DND-41 (cell line): Measurements from ENCODE around the gene PIAS3.

Source experiments
- ATAC-seq: fragments of 200-7000 bp; cut with Tn5 transposase; 3 replicates; pipeline ENCODE4 v1.9.1; 2021; ENCODE audit warnings: low read depth; ENCODE audit not compliant: insufficient read depth
- DNase-seq: peaks from one replicate; pipeline ENCODE4 v3.0.0-alpha.2; 2020
- H2AFZ ChIP-seq: 2 replicates; pipeline ENCODE4 v1.6.0; 2012; ENCODE audit warnings: low read depth, low read length
- H3K27ac ChIP-seq: 2 replicates; pipeline ENCODE4 v1.5.1; 2012; ENCODE audit warnings: low read length, inconsistent platforms
- H3K27me3 ChIP-seq: fragments of 200-600 bp; sonication (generic); 2 replicates; pipeline ENCODE4 v1.6.0; 2012; ENCODE audit warnings: low read length, mild to moderate bottlenecking, inconsistent platforms; ENCODE audit not compliant: insufficient read depth, poor library complexity
- H3K36me3 ChIP-seq: 2 replicates; pipeline ENCODE4 v1.5.1; 2012; ENCODE audit warnings: low read length, inconsistent platforms; ENCODE audit not compliant: insufficient read depth
- H3K4me1 ChIP-seq: 2 replicates; pipeline ENCODE4 v1.5.1; 2012; ENCODE audit warnings: mild to moderate bottlenecking, low read length; ENCODE audit not compliant: insufficient read depth
- H3K4me2 ChIP-seq: 2 replicates; pipeline ENCODE4 v1.6.0; 2012; ENCODE audit warnings: mild to moderate bottlenecking, moderate library complexity, low read length, inconsistent platforms; ENCODE audit not compliant: insufficient read depth
- H3K4me3 ChIP-seq, 2 experiments: fragments of 200-600 bp in 1 of 2; shearing (Covaris generic) in 1 of 2; 2 replicates each; pipeline ENCODE4 v1.5.1; 2012 to 2016; ENCODE audit warnings: inconsistent platforms in 2 of 2, low read length in 2 of 2, mild to moderate bottlenecking in 2 of 2, low read depth in 1 of 2, moderate library complexity in 1 of 2
- H3K79me2 ChIP-seq: 2 replicates; pipeline ENCODE4 v1.6.0; 2012; ENCODE audit warnings: low read length, inconsistent platforms; ENCODE audit not compliant: insufficient read depth
- H3K9ac ChIP-seq: 2 replicates; pipeline ENCODE4 v1.6.0; 2012; ENCODE audit warnings: low read depth, mild to moderate bottlenecking, inconsistent platforms, low read length, moderate library complexity
- H3K9me3 ChIP-seq: 2 replicates; pipeline ENCODE4 v1.5.1; 2012; ENCODE audit warnings: low read length, moderate library complexity, mild to moderate bottlenecking, inconsistent platforms; ENCODE audit not compliant: insufficient read depth, severe bottlenecking
- H4K20me1 ChIP-seq: 2 replicates; pipeline ENCODE4 v1.6.0; 2012; ENCODE audit warnings: low read length; ENCODE audit not compliant: insufficient read depth
- EZH2 ChIP-seq: IDR thresholded peaks from 3 replicates; pipeline ENCODE4 v1.6.1; 2012; ENCODE audit warnings: borderline replicate concordance, low read depth, mild to moderate bottlenecking, moderate library complexity, low read length, inconsistent platforms; ENCODE audit not compliant: severe bottlenecking
- TF ChIP-seq, protein P1 (sequence below): IDR thresholded peaks from 2 replicates; pipeline ENCODE4 v1.5.1; 2012; ENCODE audit warnings: borderline replicate concordance, low read length, moderate library complexity, mild to moderate bottlenecking; ENCODE audit not compliant: poor library complexity, severe bottlenecking; ENCODE audit errors: extremely low read depth

Gene PIAS3

DNA sequence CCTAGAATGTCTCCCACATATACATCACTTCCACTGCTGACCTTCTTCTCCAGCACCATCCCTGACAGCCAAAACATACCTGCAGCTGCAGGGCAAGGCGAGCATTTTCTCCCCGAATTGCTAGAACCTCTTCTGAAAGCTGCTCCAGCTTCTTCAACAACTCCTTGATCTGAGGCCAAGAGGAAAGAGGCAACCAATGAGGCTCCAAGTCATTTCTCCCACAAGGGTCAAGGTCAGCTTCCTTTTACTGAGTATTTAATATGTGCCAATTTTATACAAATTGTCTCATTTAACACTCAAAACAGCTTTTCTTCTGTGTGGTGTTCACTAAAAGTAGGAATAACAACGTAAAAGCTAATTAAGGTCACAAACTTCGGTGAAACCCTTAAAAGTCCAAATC is 9.4 kb upstream of the PIAS3 start:
- Histone ChIP-seq H2AFZ (no peak overlapping the region), H3K36me3 (no peaks in the 10 kb centered on the region), H3K27ac (no peak overlapping the region), H3K4me1 (no peaks in the 10 kb centered on the region), H4K20me1 (no peaks in the 10 kb centered on the region), H3K4me2 (no peak overlapping the region), H3K27me3 (peaks cover 33% of the 10 kb centered on the region), H3K79me2 (no peaks in the 10 kb centered on the region), H3K9me3 (no peaks in the 10 kb centered on the region), H3K4me3 (no peak overlapping the region), H3K9ac (no peak overlapping the region)
- no peak for DNase-seq
- ATAC-seq, result no peak
- TF ChIP-seq, protein P1, sequence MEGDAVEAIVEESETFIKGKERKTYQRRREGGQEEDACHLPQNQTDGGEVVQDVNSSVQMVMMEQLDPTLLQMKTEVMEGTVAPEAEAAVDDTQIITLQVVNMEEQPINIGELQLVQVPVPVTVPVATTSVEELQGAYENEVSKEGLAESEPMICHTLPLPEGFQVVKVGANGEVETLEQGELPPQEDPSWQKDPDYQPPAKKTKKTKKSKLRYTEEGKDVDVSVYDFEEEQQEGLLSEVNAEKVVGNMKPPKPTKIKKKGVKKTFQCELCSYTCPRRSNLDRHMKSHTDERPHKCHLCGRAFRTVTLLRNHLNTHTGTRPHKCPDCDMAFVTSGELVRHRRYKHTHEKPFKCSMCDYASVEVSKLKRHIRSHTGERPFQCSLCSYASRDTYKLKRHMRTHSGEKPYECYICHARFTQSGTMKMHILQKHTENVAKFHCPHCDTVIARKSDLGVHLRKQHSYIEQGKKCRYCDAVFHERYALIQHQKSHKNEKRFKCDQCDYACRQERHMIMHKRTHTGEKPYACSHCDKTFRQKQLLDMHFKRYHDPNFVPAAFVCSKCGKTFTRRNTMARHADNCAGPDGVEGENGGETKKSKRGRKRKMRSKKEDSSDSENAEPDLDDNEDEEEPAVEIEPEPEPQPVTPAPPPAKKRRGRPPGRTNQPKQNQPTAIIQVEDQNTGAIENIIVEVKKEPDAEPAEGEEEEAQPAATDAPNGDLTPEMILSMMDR, result no peak
- TF ChIP-seq EZH2, result no peak

DNA sequence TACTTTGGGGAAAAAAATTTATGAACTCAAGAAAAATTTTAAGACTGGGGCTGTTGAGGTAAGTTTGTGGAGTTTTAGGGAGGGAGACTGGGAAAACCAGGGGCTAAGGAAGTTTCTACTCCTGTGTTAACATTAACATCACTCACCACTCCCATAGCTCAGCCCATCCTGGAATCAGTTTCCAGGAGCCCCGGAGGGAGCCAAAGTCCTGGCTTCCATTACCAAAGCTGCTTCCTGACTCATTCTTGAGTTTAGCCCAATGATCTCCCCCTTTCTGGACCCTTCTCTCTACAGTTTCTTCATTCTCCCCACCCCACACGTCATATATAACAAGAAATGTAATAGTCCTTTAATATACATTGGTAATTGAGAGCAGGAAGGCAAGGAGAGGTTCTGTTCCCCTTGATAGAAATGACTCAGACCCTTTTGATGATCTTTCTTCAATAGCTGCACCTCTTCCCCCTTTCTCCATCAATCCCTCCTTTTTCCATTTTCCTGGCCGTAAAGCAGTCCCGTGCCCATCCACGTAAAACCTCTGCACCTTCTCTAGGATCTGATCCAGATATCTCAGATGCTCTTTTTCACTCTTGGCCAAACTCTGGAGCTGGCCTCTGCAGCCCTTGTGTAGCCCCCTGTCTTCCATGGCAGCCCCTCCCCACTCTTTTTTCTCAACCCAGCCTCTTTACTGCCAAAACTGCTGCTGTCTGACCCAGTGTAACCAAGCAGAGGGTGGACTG is 4.6 kb upstream of the PIAS3 start:
- no peak for TF ChIP-seq EZH2
- TF ChIP-seq, protein P1, result no peak

DNA sequence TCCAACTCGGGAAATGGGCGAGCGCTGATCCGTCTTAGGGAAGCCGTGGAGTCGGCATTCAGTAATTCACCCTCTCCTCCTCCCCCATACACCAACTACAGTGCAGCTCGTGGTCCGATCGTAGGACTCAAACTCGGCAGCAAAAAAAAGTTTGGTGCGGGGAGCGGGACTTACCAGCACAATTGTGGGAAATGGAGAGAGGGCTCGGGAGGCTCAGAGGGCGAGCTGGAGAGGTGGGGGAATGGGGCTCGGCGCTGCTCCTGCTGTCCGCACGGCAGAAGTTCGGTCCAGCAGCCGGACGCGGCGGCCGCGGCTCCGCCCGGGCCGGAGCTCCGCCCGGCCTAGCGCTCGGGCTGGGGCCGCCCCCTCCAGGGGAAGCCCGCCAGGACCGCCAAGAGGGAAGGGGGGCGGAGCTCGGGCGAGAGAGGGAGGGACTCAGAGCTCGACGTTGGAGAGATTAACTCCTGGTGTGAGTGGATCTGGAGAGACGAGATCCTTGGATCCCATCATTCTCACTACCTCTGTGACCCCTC is 676 bp upstream of the PIAS3 start:
- ATAC-seq (peak; percentile 71), DNase-seq (peak; percentile 85)
- Histone ChIP-seq H2AFZ (peak overlapping the region; percentile 77), H3K9ac (peak overlapping the region; percentile 62), H3K4me3 (peak overlapping the region; percentile 31 to 70; a peak in 3 of 4 replicates), H3K27me3 (peaks cover 8% of the 10 kb centered on the region), H3K36me3 (peaks cover 20% of the 10 kb centered on the region), H3K79me2 (peaks cover 7% of the 10 kb centered on the region), H3K27ac (peak overlapping the region; percentile 55), H3K4me2 (peak overlapping the region; percentile 79), H3K9me3 (no peaks in the 10 kb centered on the region), H4K20me1 (no peaks in the 10 kb centered on the region; the same call in 1 of the 2 replicates), H3K4me1 (peaks cover 18% of the 10 kb centered on the region)
- TF ChIP-seq EZH2, result no peak
- TF ChIP-seq, protein P1, result no peak

More for the DNA sequence above, 4.6 kb upstream of the PIAS3 start:
- Histone ChIP-seq H3K79me2 (no peaks in the 10 kb centered on the region), H4K20me1 (no peaks in the 10 kb centered on the region), H3K27me3 (peaks cover 21% of the 10 kb centered on the region), H3K4me1 (peaks cover 8% of the 10 kb centered on the region), H3K4me3 (no peak overlapping the region), H3K9me3 (no peaks in the 10 kb centered on the region), H3K36me3 (no peaks in the 10 kb centered on the region), H3K27ac (no peak overlapping the region), H3K4me2 (no peak overlapping the region), H3K9ac (no peak overlapping the region), H2AFZ (no peak overlapping the region)
- DNase-seq (no peak), ATAC-seq (no peak)
